PC-3 (cell line): ENCODE data around the gene NTNG1.

ENCODE experiments used
- CTCF ChIP-seq: fragments of 300-600 bp; sonication (generic); conservative IDR thresholded peaks from 2 replicates; pipeline ENCODE4 v1.5.1; 2017; ENCODE audit warnings: antibody characterized with exemption, low read depth, mild to moderate bottlenecking, low read length
- EZH2 ChIP-seq: fragments of 300-600 bp; sonication (generic); IDR thresholded peaks from one replicate; pipeline ENCODE4 v1.6.1; 2017; ENCODE audit warnings: antibody characterized with exemption, mild to moderate bottlenecking, low read length; ENCODE audit not compliant: unreplicated experiment
- EZH2phosphoT487 ChIP-seq: fragments of 300-600 bp; sonication (generic); IDR thresholded peaks from 2 replicates; pipeline ENCODE4 v1.6.1; 2018; ENCODE audit warnings: mild to moderate bottlenecking, antibody characterized with exemption, low read length, borderline replicate concordance

- no peak for TF ChIP-seq EZH2
- TF ChIP-seq CTCF: no peak
- TF ChIP-seq EZH2phosphoT487: no peak
Measured at GRCh38 chr1:107394301-107394700, 253.5 kb downstream of the NTNG1 start.
